Osteocyte (in vitro differentiated cells): ENCODE results near the gene COL5A2. TPM values are rescaled to one million over a fixed set of nuclear protein-coding genes. Genes with fewer than 3 reads are reported as not detected.

Source experiments
- DNase-seq: peaks from one replicate; pipeline ENCODE4 v3.0.0; 2021; ENCODE audit warnings: mixed read lengths; ENCODE audit not compliant: unreplicated experiment; ENCODE audit errors: extremely low spot score
- H3K27ac Mint-ChIP-seq: one replicate; pipeline ENCODE4 v1.8.0; 2021; ENCODE audit warnings: mild to moderate bottlenecking, mixed read lengths; ENCODE audit not compliant: unreplicated experiment
- H3K27me3 Mint-ChIP-seq: one replicate; pipeline ENCODE4 v1.8.0; 2021; ENCODE audit warnings: mixed read lengths; ENCODE audit not compliant: unreplicated experiment
- H3K36me3 Mint-ChIP-seq: one replicate; pipeline ENCODE4 v1.8.0; 2021; ENCODE audit warnings: mixed read lengths; ENCODE audit not compliant: unreplicated experiment
- H3K4me1 Mint-ChIP-seq: one replicate; pipeline ENCODE4 v1.8.0; 2021; ENCODE audit warnings: mixed read lengths; ENCODE audit not compliant: unreplicated experiment
- H3K4me3 Mint-ChIP-seq: one replicate; pipeline ENCODE4 v1.8.0; 2021; ENCODE audit warnings: mild to moderate bottlenecking, moderate library complexity, mixed read lengths; ENCODE audit not compliant: unreplicated experiment
- H3K9me3 Mint-ChIP-seq: one replicate; pipeline ENCODE4 v1.8.0; 2021; ENCODE audit warnings: mixed read lengths; ENCODE audit not compliant: unreplicated experiment
- CTCF ChIP-seq: fragments of 200-600 bp; sonication (generic); IDR thresholded peaks from 2 replicates; pipeline ENCODE4 v1.5.0; 2021; ENCODE audit warnings: antibody characterized with exemption, mild to moderate bottlenecking, moderate library complexity
- total RNA-seq: library from RNA; stranded (reverse); gene quantifications from 2 replicates; pipeline ENCODE4 v1.2.1, GENCODE V29; 2021

The COL5A2 gene
- total RNA-seq, 1 donor from 2014 or later, result 1,873 TPM

- H3K4me1 Mint-ChIP-seq, result peaks cover 61% of the 10 kb centered on the region
- no peak for TF ChIP-seq CTCF
- no peaks in the 10 kb centered on the region for H3K9me3 Mint-ChIP-seq
- H3K27ac Mint-ChIP-seq, result peak overlapping the region; percentile 72
- DNase-seq, result no peak
- H3K4me3 Mint-ChIP-seq, result no peak overlapping the region
- peaks cover 52% of the 10 kb centered on the region for H3K36me3 Mint-ChIP-seq
- no peaks in the 10 kb centered on the region for H3K27me3 Mint-ChIP-seq
These were observed 76.8 kb downstream of the COL5A2 start for GRCh38 chr2:189102735-189103134.

- peak overlapping the region; percentile 88 for H3K27ac Mint-ChIP-seq
- peaks cover 62% of the 10 kb centered on the region for H3K4me1 Mint-ChIP-seq
- no peak overlapping the region for H3K4me3 Mint-ChIP-seq
- peaks cover 52% of the 10 kb centered on the region for H3K36me3 Mint-ChIP-seq
- DNase-seq, result no peak
- TF ChIP-seq CTCF, result no peak
- no peaks in the 10 kb centered on the region for H3K27me3 Mint-ChIP-seq
- no peaks in the 10 kb centered on the region for H3K9me3 Mint-ChIP-seq
These were observed 81.6 kb downstream of the COL5A2 start for GRCh38 chr2:189097934-189098333.

- no peaks in the 10 kb centered on the region for H3K9me3 Mint-ChIP-seq
- peaks cover 66% of the 10 kb centered on the region for H3K4me1 Mint-ChIP-seq
- TF ChIP-seq CTCF, result no peak
- H3K4me3 Mint-ChIP-seq, result peak overlapping the region; percentile 3
- H3K27me3 Mint-ChIP-seq, result no peaks in the 10 kb centered on the region
- peaks cover 56% of the 10 kb centered on the region for H3K36me3 Mint-ChIP-seq
- H3K27ac Mint-ChIP-seq, result peak overlapping the region; percentile 88
- DNase-seq, result no peak
These were observed 82.7 kb downstream of the COL5A2 start for GRCh38 chr2:189096769-189097447.

- H3K4me1 Mint-ChIP-seq, result peaks cover 64% of the 10 kb centered on the region
- no peak for DNase-seq
These were observed 84.5 kb downstream of the COL5A2 start for GRCh38 chr2:189095101-189095500.

GRCh38 chr2:189092936-189093335 lies 86.6 kb downstream of the COL5A2 start:
- Mint-ChIP-seq H3K27ac (peak overlapping the region; percentile 87), H3K4me1 (peaks cover 70% of the 10 kb centered on the region), H3K36me3 (peaks cover 61% of the 10 kb centered on the region), H3K9me3 (no peaks in the 10 kb centered on the region), H3K27me3 (no peaks in the 10 kb centered on the region), H3K4me3 (no peak overlapping the region)
- no peak for TF ChIP-seq CTCF
- no peak for DNase-seq

More at GRCh38 chr2:189095101-189095500, 84.5 kb downstream of the COL5A2 start:
- no peak for TF ChIP-seq CTCF
- Mint-ChIP-seq H3K9me3 (no peaks in the 10 kb centered on the region), H3K27ac (peak overlapping the region; percentile 86), H3K27me3 (no peaks in the 10 kb centered on the region), H3K36me3 (peaks cover 57% of the 10 kb centered on the region), H3K4me3 (no peak overlapping the region)
